Lower lobe of right lung (tissue), 2 donors: ENCODE data around the gene MTHFD1. TPM values are rescaled to one million over a fixed set of nuclear protein-coding genes. Genes with fewer than 3 reads are reported as not detected.
"Not testable (repeated sequence)": the region's sequence is repeated elsewhere in the genome, so short reads cannot be mapped to it uniquely, and the experiment has no call there.

Experiments
- ATAC-seq, 2 donors: fragments of 200-7000 bp; cut with Tn5 transposase; one replicate each; pipeline ENCODE4 v1.9.1; 2020 to 2022; ENCODE audit warnings: mild to moderate bottlenecking in 2 of 2, moderate library complexity in 2 of 2
- DNase-seq: peaks from one replicate; pipeline ENCODE4 v3.0.0-alpha.2; 2020
- H3K27ac ChIP-seq: fragments of 200-600 bp; one replicate; pipeline ENCODE4 v1.8.0; 2022
- H3K27me3 ChIP-seq: fragments of 200-600 bp; one replicate; pipeline ENCODE4 v1.8.0; 2022; ENCODE audit warnings: low read depth
- H3K36me3 ChIP-seq: fragments of 200-600 bp; one replicate; pipeline ENCODE4 v1.8.0; 2022; ENCODE audit warnings: mild to moderate bottlenecking
- H3K4me1 ChIP-seq: fragments of 200-600 bp; one replicate; pipeline ENCODE4 v1.8.0; 2022
- H3K4me3 ChIP-seq: fragments of 200-600 bp; one replicate; pipeline ENCODE4 v1.8.0; 2022; ENCODE audit warnings: mild to moderate bottlenecking
- H3K9me3 ChIP-seq: fragments of 200-600 bp; one replicate; pipeline ENCODE4 v1.8.0; 2022
- intact Hi-C: fragments of 100-400 bp; cut with DNase I; formaldehyde crosslinking; loops from one replicate; pipeline ENCODE4 v1.11.0; 2022
- total RNA-seq: library from RNA; stranded (reverse); fragmentation: NEBNext Ultra II Directional; extraction: Animal tissue kit (Norgen Biotek cat#: 25700); gene quantifications from one replicate; pipeline ENCODE4 v1.2.1, GENCODE V29; 2021
- TF ChIP-seq, protein P1 (sequence below): fragments of 200-600 bp; IDR thresholded peaks from one replicate; pipeline ENCODE4 v1.8.0; 2022; ENCODE audit warnings: antibody characterized with exemption, mild to moderate bottlenecking
- donor health status: DM: no; HTN: yes; CAD: no; lungs with severe emphysema.

Gene MTHFD1
- total RNA-seq, 1 donor from 2014 or later, result 46.3 TPM

- H3K27me3 ChIP-seq, result no peaks in the 10 kb centered on the region
- TF ChIP-seq, protein P1, sequence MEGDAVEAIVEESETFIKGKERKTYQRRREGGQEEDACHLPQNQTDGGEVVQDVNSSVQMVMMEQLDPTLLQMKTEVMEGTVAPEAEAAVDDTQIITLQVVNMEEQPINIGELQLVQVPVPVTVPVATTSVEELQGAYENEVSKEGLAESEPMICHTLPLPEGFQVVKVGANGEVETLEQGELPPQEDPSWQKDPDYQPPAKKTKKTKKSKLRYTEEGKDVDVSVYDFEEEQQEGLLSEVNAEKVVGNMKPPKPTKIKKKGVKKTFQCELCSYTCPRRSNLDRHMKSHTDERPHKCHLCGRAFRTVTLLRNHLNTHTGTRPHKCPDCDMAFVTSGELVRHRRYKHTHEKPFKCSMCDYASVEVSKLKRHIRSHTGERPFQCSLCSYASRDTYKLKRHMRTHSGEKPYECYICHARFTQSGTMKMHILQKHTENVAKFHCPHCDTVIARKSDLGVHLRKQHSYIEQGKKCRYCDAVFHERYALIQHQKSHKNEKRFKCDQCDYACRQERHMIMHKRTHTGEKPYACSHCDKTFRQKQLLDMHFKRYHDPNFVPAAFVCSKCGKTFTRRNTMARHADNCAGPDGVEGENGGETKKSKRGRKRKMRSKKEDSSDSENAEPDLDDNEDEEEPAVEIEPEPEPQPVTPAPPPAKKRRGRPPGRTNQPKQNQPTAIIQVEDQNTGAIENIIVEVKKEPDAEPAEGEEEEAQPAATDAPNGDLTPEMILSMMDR, result no peak
- intact Hi-C loops, result no loop called here
- H3K27ac ChIP-seq, result peak overlapping the region; percentile 91
- peaks cover 8% of the 10 kb centered on the region for H3K36me3 ChIP-seq
- peak overlapping the region; percentile 86 for H3K4me3 ChIP-seq
- peak; percentile 6 to 37 for ATAC-seq
- DNase-seq, result no peak
- H3K9me3 ChIP-seq, result no peaks in the 10 kb centered on the region
- H3K4me1 ChIP-seq, result peaks cover 26% of the 10 kb centered on the region
Measured at GRCh38 chr14:64388533-64389285, 556 bp downstream of the MTHFD1 start.

- ATAC-seq (no peak), DNase-seq (no peak)
- Histone ChIP-seq H3K4me1 (peaks cover 26% of the 10 kb centered on the region), H3K27ac (no peak overlapping the region), H3K36me3 (peaks cover 8% of the 10 kb centered on the region), H3K9me3 (no peaks in the 10 kb centered on the region), H3K4me3 (no peak overlapping the region), H3K27me3 (no peaks in the 10 kb centered on the region)
- intact Hi-C loops, result no loop called here
- TF ChIP-seq, protein P1, result no peak
Measured at GRCh38 chr14:64391113-64391725, 3.1 kb downstream of the MTHFD1 start.

DNA sequence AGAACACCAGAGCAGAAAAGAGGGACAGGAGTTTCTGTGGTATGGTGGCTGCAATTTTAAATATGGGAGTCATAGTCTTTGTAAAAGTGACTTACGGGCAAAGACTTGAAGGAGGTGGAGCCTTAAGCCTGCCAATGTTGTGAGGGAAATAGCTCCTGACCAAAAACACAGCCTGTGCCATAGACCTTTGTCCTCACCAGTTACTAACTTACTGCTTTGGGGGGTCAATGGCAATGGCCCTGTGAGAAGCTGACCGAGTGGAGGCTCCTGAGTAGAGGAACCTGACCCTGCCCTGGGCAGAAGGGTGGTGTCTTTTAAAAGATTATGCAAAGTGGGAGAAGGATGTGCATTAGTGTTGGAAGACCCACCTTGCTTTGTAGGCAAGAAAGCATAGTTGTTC is 3.8 kb downstream of the MTHFD1 start:
- Histone ChIP-seq H3K27ac (no peak overlapping the region), H3K27me3 (no peaks in the 10 kb centered on the region), H3K36me3 (peaks cover 8% of the 10 kb centered on the region), H3K4me3 (no peak overlapping the region), H3K9me3 (no peaks in the 10 kb centered on the region), H3K4me1 (peaks cover 24% of the 10 kb centered on the region)
- intact Hi-C loops, result no loop called here
- no peak for ATAC-seq
- TF ChIP-seq, protein P1, result no peak
- no peak for DNase-seq

GRCh38 chr14:64393189-64393726 is 5.1 kb downstream of the MTHFD1 start:
- intact Hi-C loops, H3K4me3 ChIP-seq, ATAC-seq, H3K9me3 ChIP-seq, H3K36me3 ChIP-seq, H3K27me3 ChIP-seq, DNase-seq, H3K27ac ChIP-seq: not testable (repeated sequence)
- peaks cover 19% of the 10 kb centered on the region for H3K4me1 ChIP-seq

GRCh38 chr14:64394423-64394822 is 6.3 kb downstream of the MTHFD1 start:
- H3K4me3 ChIP-seq, result no peak overlapping the region
- no peaks in the 10 kb centered on the region for H3K9me3 ChIP-seq
- H3K27ac ChIP-seq, result no peak overlapping the region
- H3K27me3 ChIP-seq, result no peaks in the 10 kb centered on the region
- TF ChIP-seq, protein P1, result no peak
- H3K36me3 ChIP-seq, result peaks cover 8% of the 10 kb centered on the region
- peaks cover 7% of the 10 kb centered on the region for H3K4me1 ChIP-seq
- intact Hi-C loops, result no loop called here
- DNase-seq (no peak), ATAC-seq (no peak)
